ENCODE results near the gene LIPF.
"Not testable (repeated sequence)": the region's sequence is repeated elsewhere in the genome, so short reads cannot be mapped to it uniquely, and the experiment has no call there.

LIPF gene, protein sequence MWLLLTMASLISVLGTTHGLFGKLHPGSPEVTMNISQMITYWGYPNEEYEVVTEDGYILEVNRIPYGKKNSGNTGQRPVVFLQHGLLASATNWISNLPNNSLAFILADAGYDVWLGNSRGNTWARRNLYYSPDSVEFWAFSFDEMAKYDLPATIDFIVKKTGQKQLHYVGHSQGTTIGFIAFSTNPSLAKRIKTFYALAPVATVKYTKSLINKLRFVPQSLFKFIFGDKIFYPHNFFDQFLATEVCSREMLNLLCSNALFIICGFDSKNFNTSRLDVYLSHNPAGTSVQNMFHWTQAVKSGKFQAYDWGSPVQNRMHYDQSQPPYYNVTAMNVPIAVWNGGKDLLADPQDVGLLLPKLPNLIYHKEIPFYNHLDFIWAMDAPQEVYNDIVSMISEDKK

DNA sequence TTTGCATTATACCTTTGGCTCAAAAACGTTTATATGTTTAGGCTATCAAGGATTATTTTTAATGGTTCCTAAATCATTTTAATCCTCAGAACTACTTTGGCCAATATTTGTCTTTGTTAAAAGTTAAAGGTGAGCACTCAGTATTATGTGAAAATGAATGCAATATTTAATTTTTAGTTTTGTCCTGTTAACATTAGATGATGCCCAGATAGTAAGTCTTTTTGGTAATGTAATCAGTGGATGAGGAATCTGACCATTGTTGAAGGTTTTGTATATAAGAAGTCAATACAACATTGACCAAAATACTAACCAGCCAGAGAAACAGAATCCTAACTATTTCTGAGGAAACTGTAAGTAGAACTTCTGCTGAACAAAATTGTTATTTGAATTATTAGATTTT, at the start of gene LIPF:
Gene LIPF (plus strand): TSS at position 301 of the 400 bp plus-strand sequence. CDS start 2,856 bp downstream, outside the sequence.
- no peak for DNase-seq

DNA sequence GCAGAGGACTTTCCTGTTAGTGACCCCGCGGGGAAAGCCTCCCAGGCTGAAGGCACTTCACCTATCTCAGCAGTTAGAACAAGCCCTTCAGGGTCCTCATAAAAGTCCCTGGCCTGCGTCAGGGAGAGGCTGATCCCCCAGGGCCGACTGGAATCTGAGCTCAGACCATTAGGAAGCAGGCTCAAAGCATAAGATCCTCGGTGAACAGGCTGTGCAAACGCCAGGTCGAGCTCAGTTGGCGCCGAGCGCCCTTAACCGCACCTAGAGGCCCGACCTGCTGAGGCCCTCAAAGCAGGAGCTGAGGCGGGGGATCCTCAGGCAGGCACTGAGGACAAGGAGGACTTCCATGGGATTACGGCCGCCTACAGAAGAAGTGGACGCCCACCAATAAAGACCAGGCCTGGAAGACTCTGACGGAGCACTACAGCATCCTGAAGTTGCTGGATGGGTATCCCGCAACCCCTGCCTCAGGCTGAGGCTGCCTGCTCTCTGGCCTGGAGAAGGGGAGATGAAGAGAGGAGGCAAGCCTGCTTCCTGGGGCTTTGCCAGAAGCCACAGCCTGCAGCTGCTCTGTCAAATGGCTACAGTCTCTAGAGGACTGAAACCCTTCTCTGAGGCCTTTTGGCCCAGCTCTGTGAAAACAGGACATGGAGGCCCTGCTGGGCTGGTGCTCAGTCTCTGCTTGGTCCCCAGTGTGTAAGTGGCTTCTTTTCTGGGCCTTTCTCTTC, 47.8 kb upstream of the LIPF start:
- DNase-seq, result no peak

DNA sequence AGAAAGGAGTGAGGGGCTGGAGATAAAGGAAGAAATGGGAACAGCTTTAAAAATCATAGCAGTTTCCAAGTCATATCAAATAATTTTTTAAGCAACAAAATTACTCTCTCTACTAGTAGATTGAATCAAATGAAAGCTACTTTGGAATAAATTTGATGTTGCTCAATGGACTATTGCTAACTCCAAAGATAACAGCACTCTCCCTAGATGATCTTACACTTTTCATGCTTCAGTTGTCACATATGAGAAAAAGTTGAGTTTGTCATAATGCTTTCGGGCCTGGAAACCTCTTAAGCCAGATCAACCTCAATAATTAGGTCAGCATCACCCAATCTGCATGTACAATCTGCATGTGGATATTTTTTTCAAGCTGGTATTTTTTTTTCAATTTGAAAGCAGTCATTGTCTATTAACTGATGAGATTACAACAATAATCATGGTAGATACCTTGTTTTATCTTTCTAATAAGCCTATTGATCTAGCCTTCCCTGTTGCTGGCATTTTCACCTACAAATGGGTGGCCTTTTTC, 46.4 kb upstream of the LIPF start:
- no peak for DNase-seq

GRCh38 chr10:88618496-88618895, 45.7 kb upstream of the LIPF start:
- DNase-seq, result no peak

- no peak for DNase-seq
Observed at GRCh38 chr10:88620441-88620840, 43.8 kb upstream of the LIPF start.

DNA sequence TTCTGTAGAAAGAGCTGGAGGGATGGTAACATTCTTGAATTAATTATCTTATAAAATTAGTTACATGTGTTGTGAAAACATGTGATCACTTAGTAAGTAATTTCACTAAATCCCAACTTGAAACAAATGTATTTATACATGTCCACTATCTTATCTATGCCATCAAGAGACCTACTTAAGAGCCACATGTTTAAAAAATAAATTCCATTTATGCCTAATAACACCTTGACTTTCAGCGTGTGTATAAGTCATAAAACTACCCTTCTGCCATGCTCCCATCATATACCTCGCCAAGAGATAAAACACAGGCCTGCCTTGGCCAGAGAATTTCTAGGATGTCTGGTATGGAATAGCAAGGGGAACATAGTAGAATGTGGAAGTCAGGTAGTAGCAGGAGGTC, 40.4 kb upstream of the LIPF start:
- DNase-seq, result no peak

DNA sequence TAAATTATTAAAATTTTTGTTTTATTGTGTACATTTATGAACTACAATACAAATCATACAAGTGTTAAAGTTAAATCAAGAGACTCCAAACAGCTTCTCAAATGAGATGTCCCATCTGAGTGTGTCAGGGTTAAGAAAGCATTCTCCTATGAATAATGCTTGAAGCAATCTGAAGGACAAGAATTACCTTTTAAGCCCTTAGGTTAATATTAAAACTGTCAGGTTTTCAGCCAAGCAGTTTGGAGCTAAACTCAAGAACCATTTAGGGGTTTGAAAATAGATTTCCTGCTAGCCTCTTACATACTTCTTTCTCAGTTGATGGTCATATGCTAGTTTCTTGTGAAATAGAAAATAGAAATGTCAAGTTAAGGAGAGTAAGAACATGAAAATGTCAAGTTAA, 39.4 kb upstream of the LIPF start:
- no peak for DNase-seq

- DNase-seq, result no peak
Observed at GRCh38 chr10:88640186-88640585, 24.1 kb upstream of the LIPF start.

- DNase-seq, result no peak
Observed at GRCh38 chr10:88642209-88642608, 22.0 kb upstream of the LIPF start.

- DNase-seq, result no peak
Observed at GRCh38 chr10:88642963-88643362, 21.3 kb upstream of the LIPF start.

- DNase-seq, result no peak
Observed at GRCh38 chr10:88647061-88647615, 17.1 kb upstream of the LIPF start.

DNA sequence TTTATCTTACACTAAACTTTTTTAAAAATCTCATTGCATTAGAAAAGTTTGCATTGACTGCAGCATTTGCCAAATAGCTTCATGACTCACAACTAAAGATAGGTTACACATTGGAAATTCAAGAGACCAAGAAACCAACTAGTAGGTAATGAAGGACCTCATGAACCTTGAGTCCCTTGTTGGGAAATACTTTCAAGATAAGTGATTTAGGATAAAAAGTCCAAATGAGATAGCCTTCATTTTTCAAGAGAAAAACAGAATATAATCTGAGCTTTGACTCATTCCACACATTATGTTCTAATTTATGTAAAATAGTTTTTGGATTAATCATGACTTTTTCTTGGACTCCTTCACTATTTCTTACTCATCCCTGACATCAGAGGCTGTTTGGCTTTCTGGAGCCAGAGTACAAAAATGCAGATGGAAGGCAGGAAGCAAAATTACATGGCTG, 13.1 kb upstream of the LIPF start:
- no peak for DNase-seq

DNA sequence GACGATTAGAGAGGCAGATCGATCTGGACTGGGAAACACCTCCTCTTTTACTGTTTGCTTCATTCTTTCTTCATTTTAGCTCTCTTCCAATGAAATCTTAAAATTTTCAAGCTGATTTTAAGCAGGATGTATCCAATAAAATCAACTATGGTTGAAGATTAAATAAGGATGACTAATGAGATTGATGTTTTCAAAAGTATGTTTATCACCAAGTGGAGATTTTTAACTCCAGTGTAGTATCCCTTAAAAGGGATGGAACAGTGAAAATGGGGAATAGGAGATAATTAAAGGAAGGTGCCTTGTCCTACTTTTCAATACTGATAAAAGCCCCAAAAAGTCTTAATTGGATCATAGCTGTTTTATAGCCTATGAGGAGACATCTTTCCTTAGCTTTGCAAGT, 11.6 kb upstream of the LIPF start:
- no peak for DNase-seq

DNA sequence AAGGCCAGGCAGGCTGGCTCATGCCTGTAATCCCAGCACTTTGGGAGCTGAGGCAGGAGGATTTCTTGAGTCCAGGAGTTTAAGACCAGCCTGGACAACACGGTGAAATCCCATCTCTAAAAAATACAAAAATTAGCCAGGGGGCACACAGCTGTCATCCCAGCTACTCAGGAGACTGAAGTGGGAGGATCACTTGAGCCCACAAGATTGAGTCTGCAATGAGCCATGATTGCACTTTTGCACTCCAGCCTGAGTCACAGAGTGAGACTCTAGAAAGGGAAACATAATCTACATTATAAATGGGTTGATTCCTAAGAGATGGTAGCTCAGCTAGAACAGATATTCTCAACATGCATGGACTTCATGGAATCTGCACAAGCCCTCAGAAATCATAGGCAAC, 6.3 kb upstream of the LIPF start:
- no peak for DNase-seq

- DNase-seq, result no peak
Observed at GRCh38 chr10:88659725-88660597, 4.3 kb upstream of the LIPF start.

DNA sequence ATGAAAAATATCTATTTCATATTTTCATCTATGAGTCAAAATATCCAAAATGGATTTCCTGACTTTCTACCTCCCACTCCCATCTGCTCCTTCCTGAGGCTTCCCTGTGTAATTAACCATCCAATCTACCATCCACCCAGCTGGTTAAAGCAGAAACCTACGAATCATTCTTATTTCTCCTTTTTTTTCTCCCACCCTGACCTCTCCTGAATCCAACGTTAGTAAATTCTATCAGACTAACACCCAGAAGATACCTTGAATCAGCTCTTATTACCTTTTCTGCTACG, 3.7 kb upstream of the LIPF start:
- no peak for DNase-seq

DNA sequence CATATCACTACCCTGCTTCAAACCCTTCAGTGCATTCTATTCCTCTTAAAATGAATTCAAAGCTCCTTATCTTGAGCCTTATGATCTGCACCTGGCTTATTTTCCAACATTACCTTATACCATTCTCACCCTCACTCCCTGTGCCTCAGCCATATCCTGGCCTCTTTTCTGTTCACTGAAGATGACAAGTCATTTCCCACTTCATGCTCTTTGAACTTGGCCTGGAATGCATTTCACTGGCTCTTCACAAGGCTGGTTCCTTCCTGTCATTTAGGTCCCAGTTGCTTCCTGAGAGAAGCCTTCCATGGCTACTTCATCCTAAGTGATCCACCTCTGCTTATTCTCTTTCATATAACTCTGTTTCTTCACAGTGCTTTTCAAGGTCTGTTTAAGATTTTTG, 3.2 kb upstream of the LIPF start:
- no peak for DNase-seq

DNA sequence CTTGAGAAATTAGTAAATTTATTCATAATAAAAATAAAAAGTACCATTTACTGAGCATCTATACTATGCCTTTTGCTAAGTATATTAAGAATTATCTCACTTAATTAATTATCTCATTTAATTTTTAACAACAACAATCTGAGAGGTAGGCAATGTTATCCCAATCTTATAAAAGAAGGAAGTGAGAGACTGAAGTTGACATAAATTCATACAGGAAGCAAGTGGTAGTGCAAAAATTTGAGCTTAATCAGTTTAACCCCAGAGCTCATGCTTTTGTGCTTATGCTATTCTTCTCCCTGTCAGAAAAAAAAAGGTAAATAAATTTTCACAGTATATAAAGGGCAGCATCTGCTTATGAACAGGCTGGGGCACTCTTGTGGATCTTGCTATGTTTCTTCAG, 2.7 kb upstream of the LIPF start:
- no peak for DNase-seq

GRCh38 chr10:88663153-88663552, 1.1 kb upstream of the LIPF start:
- DNase-seq, result not testable (repeated sequence)

GRCh38 chr10:88668465-88668864, 4.2 kb downstream of the LIPF start:
- no peak for DNase-seq

DNA sequence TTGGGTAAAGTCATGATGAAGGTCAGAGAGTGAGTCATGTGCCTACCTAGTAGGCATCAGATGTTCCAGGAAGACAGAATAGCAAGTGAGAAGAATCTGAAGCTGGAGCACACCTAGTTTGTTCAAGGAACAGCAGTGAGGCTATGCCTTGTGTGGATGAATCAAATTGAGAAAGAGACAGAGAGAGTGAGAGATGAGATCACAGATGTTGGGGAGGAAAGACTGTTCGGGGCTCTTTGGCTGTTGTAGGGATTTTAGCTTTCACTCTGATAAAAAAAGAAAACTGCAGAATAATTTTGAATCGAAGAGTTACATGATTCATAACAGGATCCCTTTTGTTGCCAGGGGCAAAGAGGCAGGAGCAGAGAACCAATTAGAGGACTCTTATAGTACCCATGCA, 6.3 kb downstream of the LIPF start:
- DNase-seq, result no peak

- no peak for DNase-seq
Observed at GRCh38 chr10:88672041-88672440, 7.8 kb downstream of the LIPF start.
